GM21390 (cell line): ENCODE results near the gene RPS10.
A peak's percentile ranks its signal among the peaks of the same experiment; 100 is the strongest.
"Not testable (repeated sequence)": the region's sequence is repeated elsewhere in the genome, so short reads cannot be mapped to it uniquely, and the experiment has no call there.

Source experiments
- ATAC-seq: cut with Tn5 transposase; IDR thresholded peaks from one replicate; pipeline ENCODE4 v1.9.1; 2021; ENCODE audit not compliant: unreplicated experiment

RPS10 gene

GRCh38 chr6:34393191-34393965 lies 32.5 kb downstream of the RPS10 start:
- no peak for ATAC-seq

- peak; percentile 83 for ATAC-seq
Observed at GRCh38 chr6:34392497-34393190, 33.2 kb downstream of the RPS10 start, which contains the start of gene NUDT3. Gene NUDT3 (minus strand): TSS chr6:34392669. CDS start chr6:34392362, 307 bp downstream.

- ATAC-seq, result peak; percentile 34
Observed at GRCh38 chr6:34391786-34392496, 33.9 kb downstream of the RPS10 start.

GRCh38 chr6:34391473-34391785 lies 34.4 kb downstream of the RPS10 start:
- no peak for ATAC-seq

- no peak for ATAC-seq
Observed at GRCh38 chr6:34390531-34391472, 35.1 kb downstream of the RPS10 start.

- ATAC-seq, result no peak
Observed at GRCh38 chr6:34389034-34389433, 36.8 kb downstream of the RPS10 start.

- ATAC-seq, result no peak
Observed at GRCh38 chr6:34388421-34388820, 37.4 kb downstream of the RPS10 start.

GRCh38 chr6:34386316-34387137 lies 39.3 kb downstream of the RPS10 start:
- no peak for ATAC-seq

- no peak for ATAC-seq
Observed at GRCh38 chr6:34385793-34386195, 40.1 kb downstream of the RPS10 start.

- no peak for ATAC-seq
Observed at GRCh38 chr6:34384321-34385153, 41.3 kb downstream of the RPS10 start.

- ATAC-seq, result no peak
Observed at GRCh38 chr6:34383656-34384320, 42.1 kb downstream of the RPS10 start.

- no peak for ATAC-seq
Observed at GRCh38 chr6:34383161-34383631, 42.7 kb downstream of the RPS10 start.

- ATAC-seq, result no peak
Observed at GRCh38 chr6:34381081-34381480, 44.8 kb downstream of the RPS10 start.

GRCh38 chr6:34378470-34378869 lies 47.4 kb downstream of the RPS10 start:
- ATAC-seq, result no peak

- no peak for ATAC-seq
Observed at GRCh38 chr6:34377984-34378383, 47.9 kb downstream of the RPS10 start.

GRCh38 chr6:34377571-34377970 lies 48.3 kb downstream of the RPS10 start:
- not testable (repeated sequence) for ATAC-seq

- ATAC-seq, result no peak
Observed at GRCh38 chr6:34375833-34376232, 50.0 kb downstream of the RPS10 start.

- no peak for ATAC-seq
Observed at GRCh38 chr6:34374508-34374907, 51.4 kb downstream of the RPS10 start.
